GM23338 (cell line): ENCODE data around the gene CEP95.

Experiments
- EZH2 ChIP-seq: fragments of 200-600 bp; sonication (generic); IDR thresholded peaks from one replicate; pipeline ENCODE4 v1.8.0; 2017; ENCODE audit warnings: antibody characterized with exemption, mild to moderate bottlenecking, low read depth; ENCODE audit not compliant: unreplicated experiment
- EZH2phosphoT487 ChIP-seq: fragments of 200-600 bp; sonication (generic); IDR thresholded peaks from one replicate; pipeline ENCODE4 v1.8.1; 2018; ENCODE audit warnings: antibody characterized with exemption; ENCODE audit not compliant: unreplicated experiment
- JUNB ChIP-seq: IDR thresholded peaks from one replicate; pipeline ENCODE4 v1.6.1; 2016; ENCODE audit warnings: antibody characterized with exemption; ENCODE audit not compliant: unreplicated experiment
- POLR2AphosphoS5 ChIP-seq: IDR thresholded peaks from 2 replicates; pipeline ENCODE4 v1.6.1; 2016; ENCODE audit warnings: antibody characterized with exemption, low read depth
- STAT1 ChIP-seq: IDR thresholded peaks from one replicate; pipeline ENCODE4 v1.6.1; 2016; ENCODE audit warnings: antibody characterized with exemption; ENCODE audit not compliant: unreplicated experiment
- ZNF331 ChIP-seq: fragments of 250-450 bp; sonication (Bioruptor Pico); IDR thresholded peaks from 2 replicates; pipeline ENCODE4 v1.5.0; 2020; ENCODE audit warnings: low read depth, mild to moderate bottlenecking, moderate library complexity
- TF ChIP-seq, protein P1 (sequence below): IDR thresholded peaks from one replicate; pipeline ENCODE4 v1.6.1; 2018; ENCODE audit warnings: antibody characterized with exemption; ENCODE audit not compliant: unreplicated experiment
- TF ChIP-seq, protein P2 (sequence below), 2 experiments: fragments of 200-600 bp in 1 of 2; sonication (generic) in 1 of 2; conservative IDR thresholded peaks; 2 replicates each; pipeline versions ENCODE4 v1.5.1 to v1.6.1; 2016 to 2017; ENCODE audit warnings: antibody characterized with exemption in 2 of 2, low read depth in 2 of 2, mild to moderate bottlenecking in 2 of 2, moderate library complexity in 1 of 2

DNA sequence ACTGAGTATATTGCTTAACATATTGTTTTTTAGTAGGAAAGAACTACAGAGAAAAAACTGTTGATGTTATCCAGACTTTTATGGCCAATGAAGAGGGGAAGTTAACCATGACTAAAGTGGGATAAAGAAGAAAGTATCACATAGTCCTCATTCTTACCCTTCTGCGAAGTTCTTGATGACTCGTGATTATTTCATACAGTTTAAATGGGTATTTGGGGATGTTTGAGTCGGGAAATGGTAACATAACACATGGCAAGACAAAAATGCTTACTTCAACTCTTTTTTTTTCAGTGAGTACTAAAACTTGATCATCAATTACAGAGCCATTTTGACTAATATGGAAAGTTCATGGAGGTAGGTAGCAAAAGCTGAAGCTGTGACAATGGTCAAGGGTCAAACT lies 14.8 kb upstream of the CEP95 start:
- TF ChIP-seq, protein P1, sequence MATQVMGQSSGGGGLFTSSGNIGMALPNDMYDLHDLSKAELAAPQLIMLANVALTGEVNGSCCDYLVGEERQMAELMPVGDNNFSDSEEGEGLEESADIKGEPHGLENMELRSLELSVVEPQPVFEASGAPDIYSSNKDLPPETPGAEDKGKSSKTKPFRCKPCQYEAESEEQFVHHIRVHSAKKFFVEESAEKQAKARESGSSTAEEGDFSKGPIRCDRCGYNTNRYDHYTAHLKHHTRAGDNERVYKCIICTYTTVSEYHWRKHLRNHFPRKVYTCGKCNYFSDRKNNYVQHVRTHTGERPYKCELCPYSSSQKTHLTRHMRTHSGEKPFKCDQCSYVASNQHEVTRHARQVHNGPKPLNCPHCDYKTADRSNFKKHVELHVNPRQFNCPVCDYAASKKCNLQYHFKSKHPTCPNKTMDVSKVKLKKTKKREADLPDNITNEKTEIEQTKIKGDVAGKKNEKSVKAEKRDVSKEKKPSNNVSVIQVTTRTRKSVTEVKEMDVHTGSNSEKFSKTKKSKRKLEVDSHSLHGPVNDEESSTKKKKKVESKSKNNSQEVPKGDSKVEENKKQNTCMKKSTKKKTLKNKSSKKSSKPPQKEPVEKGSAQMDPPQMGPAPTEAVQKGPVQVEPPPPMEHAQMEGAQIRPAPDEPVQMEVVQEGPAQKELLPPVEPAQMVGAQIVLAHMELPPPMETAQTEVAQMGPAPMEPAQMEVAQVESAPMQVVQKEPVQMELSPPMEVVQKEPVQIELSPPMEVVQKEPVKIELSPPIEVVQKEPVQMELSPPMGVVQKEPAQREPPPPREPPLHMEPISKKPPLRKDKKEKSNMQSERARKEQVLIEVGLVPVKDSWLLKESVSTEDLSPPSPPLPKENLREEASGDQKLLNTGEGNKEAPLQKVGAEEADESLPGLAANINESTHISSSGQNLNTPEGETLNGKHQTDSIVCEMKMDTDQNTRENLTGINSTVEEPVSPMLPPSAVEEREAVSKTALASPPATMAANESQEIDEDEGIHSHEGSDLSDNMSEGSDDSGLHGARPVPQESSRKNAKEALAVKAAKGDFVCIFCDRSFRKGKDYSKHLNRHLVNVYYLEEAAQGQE, result no peak
- TF ChIP-seq, protein P2, sequence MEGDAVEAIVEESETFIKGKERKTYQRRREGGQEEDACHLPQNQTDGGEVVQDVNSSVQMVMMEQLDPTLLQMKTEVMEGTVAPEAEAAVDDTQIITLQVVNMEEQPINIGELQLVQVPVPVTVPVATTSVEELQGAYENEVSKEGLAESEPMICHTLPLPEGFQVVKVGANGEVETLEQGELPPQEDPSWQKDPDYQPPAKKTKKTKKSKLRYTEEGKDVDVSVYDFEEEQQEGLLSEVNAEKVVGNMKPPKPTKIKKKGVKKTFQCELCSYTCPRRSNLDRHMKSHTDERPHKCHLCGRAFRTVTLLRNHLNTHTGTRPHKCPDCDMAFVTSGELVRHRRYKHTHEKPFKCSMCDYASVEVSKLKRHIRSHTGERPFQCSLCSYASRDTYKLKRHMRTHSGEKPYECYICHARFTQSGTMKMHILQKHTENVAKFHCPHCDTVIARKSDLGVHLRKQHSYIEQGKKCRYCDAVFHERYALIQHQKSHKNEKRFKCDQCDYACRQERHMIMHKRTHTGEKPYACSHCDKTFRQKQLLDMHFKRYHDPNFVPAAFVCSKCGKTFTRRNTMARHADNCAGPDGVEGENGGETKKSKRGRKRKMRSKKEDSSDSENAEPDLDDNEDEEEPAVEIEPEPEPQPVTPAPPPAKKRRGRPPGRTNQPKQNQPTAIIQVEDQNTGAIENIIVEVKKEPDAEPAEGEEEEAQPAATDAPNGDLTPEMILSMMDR (conservative IDR thresholded peaks at IDR 0.05; ENCODE audit: low read depth in 2 of 2), result no peak
- TF ChIP-seq POLR2AphosphoS5 (no peak), EZH2phosphoT487 (no peak), STAT1 (no peak), EZH2 (no peak), JUNB (no peak), ZNF331 (CRISPR knock-in tag) (no peak)
